Lower lobe of right lung (tissue), 2 donors: ENCODE measurements around the gene TMC2. TPM values are rescaled to one million over a fixed set of nuclear protein-coding genes. Genes with fewer than 3 reads are reported as not detected.

ENCODE experiments used
- ATAC-seq, 2 donors: fragments of 200-7000 bp; cut with Tn5 transposase; one replicate each; pipeline ENCODE4 v1.9.1; 2020 to 2022; ENCODE audit warnings: mild to moderate bottlenecking in 2 of 2, moderate library complexity in 2 of 2
- DNase-seq: peaks from one replicate; pipeline ENCODE4 v3.0.0-alpha.2; 2020
- H3K27ac ChIP-seq: fragments of 200-600 bp; one replicate; pipeline ENCODE4 v1.8.0; 2022
- H3K27me3 ChIP-seq: fragments of 200-600 bp; one replicate; pipeline ENCODE4 v1.8.0; 2022; ENCODE audit warnings: low read depth
- H3K36me3 ChIP-seq: fragments of 200-600 bp; one replicate; pipeline ENCODE4 v1.8.0; 2022; ENCODE audit warnings: mild to moderate bottlenecking
- H3K4me1 ChIP-seq: fragments of 200-600 bp; one replicate; pipeline ENCODE4 v1.8.0; 2022
- H3K4me3 ChIP-seq: fragments of 200-600 bp; one replicate; pipeline ENCODE4 v1.8.0; 2022; ENCODE audit warnings: mild to moderate bottlenecking
- H3K9me3 ChIP-seq: fragments of 200-600 bp; one replicate; pipeline ENCODE4 v1.8.0; 2022
- intact Hi-C: fragments of 100-400 bp; cut with DNase I; formaldehyde crosslinking; loops from one replicate; pipeline ENCODE4 v1.11.0; 2022
- total RNA-seq: library from RNA; stranded (reverse); fragmentation: NEBNext Ultra II Directional; extraction: Animal tissue kit (Norgen Biotek cat#: 25700); gene quantifications from one replicate; pipeline ENCODE4 v1.2.1, GENCODE V29; 2021
- TF ChIP-seq, protein P1 (sequence below): fragments of 200-600 bp; IDR thresholded peaks from one replicate; pipeline ENCODE4 v1.8.0; 2022; ENCODE audit warnings: antibody characterized with exemption, mild to moderate bottlenecking
- donor health status: DM: no; HTN: yes; CAD: no; lungs with severe emphysema.

Gene TMC2
- total RNA-seq, 1 donor from 2014 or later, result 0.92 TPM

GRCh38 chr20:2558581-2559278, 22.4 kb downstream of the TMC2 start:
- Histone ChIP-seq H3K36me3 (no peaks in the 10 kb centered on the region), H3K27me3 (peaks cover 74% of the 10 kb centered on the region), H3K27ac (no peak overlapping the region), H3K4me3 (peak overlapping the region; percentile 42), H3K9me3 (no peaks in the 10 kb centered on the region), H3K4me1 (peaks cover 9% of the 10 kb centered on the region)
- ATAC-seq (peak; percentile 31 to 34), DNase-seq (no peak)
- intact Hi-C loops, result no loop called here
- TF ChIP-seq, protein P1, sequence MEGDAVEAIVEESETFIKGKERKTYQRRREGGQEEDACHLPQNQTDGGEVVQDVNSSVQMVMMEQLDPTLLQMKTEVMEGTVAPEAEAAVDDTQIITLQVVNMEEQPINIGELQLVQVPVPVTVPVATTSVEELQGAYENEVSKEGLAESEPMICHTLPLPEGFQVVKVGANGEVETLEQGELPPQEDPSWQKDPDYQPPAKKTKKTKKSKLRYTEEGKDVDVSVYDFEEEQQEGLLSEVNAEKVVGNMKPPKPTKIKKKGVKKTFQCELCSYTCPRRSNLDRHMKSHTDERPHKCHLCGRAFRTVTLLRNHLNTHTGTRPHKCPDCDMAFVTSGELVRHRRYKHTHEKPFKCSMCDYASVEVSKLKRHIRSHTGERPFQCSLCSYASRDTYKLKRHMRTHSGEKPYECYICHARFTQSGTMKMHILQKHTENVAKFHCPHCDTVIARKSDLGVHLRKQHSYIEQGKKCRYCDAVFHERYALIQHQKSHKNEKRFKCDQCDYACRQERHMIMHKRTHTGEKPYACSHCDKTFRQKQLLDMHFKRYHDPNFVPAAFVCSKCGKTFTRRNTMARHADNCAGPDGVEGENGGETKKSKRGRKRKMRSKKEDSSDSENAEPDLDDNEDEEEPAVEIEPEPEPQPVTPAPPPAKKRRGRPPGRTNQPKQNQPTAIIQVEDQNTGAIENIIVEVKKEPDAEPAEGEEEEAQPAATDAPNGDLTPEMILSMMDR, result no peak

- Histone ChIP-seq H3K36me3 (no peaks in the 10 kb centered on the region), H3K4me3 (no peak overlapping the region), H3K4me1 (peaks cover 9% of the 10 kb centered on the region), H3K27ac (no peak overlapping the region), H3K27me3 (peaks cover 77% of the 10 kb centered on the region), H3K9me3 (no peaks in the 10 kb centered on the region)
- no peak for ATAC-seq
- intact Hi-C loops, result no loop called here
- TF ChIP-seq, protein P1, result no peak
- no peak for DNase-seq
Measured at GRCh38 chr20:2559279-2559626, 22.9 kb downstream of the TMC2 start.

- Histone ChIP-seq H3K9me3 (no peaks in the 10 kb centered on the region), H3K27ac (no peak overlapping the region), H3K4me3 (no peak overlapping the region), H3K4me1 (peaks cover 9% of the 10 kb centered on the region), H3K27me3 (peaks cover 80% of the 10 kb centered on the region), H3K36me3 (no peaks in the 10 kb centered on the region)
- intact Hi-C loops, result no loop called here
- ATAC-seq (no peak), DNase-seq (no peak)
- TF ChIP-seq, protein P1, result no peak
Measured at GRCh38 chr20:2559651-2560050, 23.3 kb downstream of the TMC2 start.

GRCh38 chr20:2563116-2563515, 26.7 kb downstream of the TMC2 start:
- Histone ChIP-seq H3K36me3 (no peaks in the 10 kb centered on the region), H3K4me3 (no peak overlapping the region), H3K27me3 (peaks cover 64% of the 10 kb centered on the region), H3K4me1 (peaks cover 10% of the 10 kb centered on the region), H3K27ac (no peak overlapping the region), H3K9me3 (no peaks in the 10 kb centered on the region)
- ATAC-seq (no peak), DNase-seq (no peak)
- TF ChIP-seq, protein P1, result no peak
- intact Hi-C loops, result no loop called here

- Histone ChIP-seq H3K36me3 (no peaks in the 10 kb centered on the region), H3K9me3 (no peaks in the 10 kb centered on the region), H3K4me1 (peaks cover 7% of the 10 kb centered on the region), H3K27me3 (peaks cover 51% of the 10 kb centered on the region), H3K4me3 (no peak overlapping the region), H3K27ac (no peak overlapping the region)
- no peak for ATAC-seq
- TF ChIP-seq, protein P1, result no peak
- intact Hi-C loops, result no loop called here
- DNase-seq, result no peak
Measured at GRCh38 chr20:2564406-2564805, 28.0 kb downstream of the TMC2 start.
